CD4-positive, alpha-beta T cell treated with Interleukin-1 beta for 1 hour (primary cell): Measurements from ENCODE around the gene MIEN1.
"Not testable (repeated sequence)": the region's sequence is repeated elsewhere in the genome, so short reads cannot be mapped to it uniquely, and the experiment has no call there.

ENCODE experiments used
- DNase-seq, 2 donors: peaks; one replicate each; pipeline ENCODE4 v3.0.0-alpha.2; 2020 to 2022

MIEN1 gene

GRCh38 chr17:39755554-39756379, 25.4 kb upstream of the MIEN1 start:
- peak; percentile 78 to 79 for DNase-seq

GRCh38 chr17:39754958-39755553, 24.7 kb upstream of the MIEN1 start:
- no peak for DNase-seq

GRCh38 chr17:39754161-39754957, 24.0 kb upstream of the MIEN1 start:
- DNase-seq, result peak; percentile 98 to 99

GRCh38 chr17:39753514-39754160, 23.3 kb upstream of the MIEN1 start:
- peak; percentile 79 to 83 for DNase-seq

- DNase-seq, result no peak
Measured at GRCh38 chr17:39752241-39752881, 22.0 kb upstream of the MIEN1 start.

GRCh38 chr17:39751637-39752036, 21.3 kb upstream of the MIEN1 start:
- no peak for DNase-seq

- DNase-seq, result no peak
Measured at GRCh38 chr17:39751016-39751543, 20.7 kb upstream of the MIEN1 start.

- no peak for DNase-seq
Measured at GRCh38 chr17:39750131-39751015, 20.0 kb upstream of the MIEN1 start.

- not testable (repeated sequence) for DNase-seq
Measured at GRCh38 chr17:39748444-39749034, 18.2 kb upstream of the MIEN1 start.

GRCh38 chr17:39747745-39748144, 17.4 kb upstream of the MIEN1 start:
- DNase-seq, result no peak

GRCh38 chr17:39746145-39746461, 15.8 kb upstream of the MIEN1 start:
- DNase-seq, result no peak

GRCh38 chr17:39745335-39746144, 15.2 kb upstream of the MIEN1 start:
- DNase-seq, result no peak

- DNase-seq, result no peak
Measured at GRCh38 chr17:39744836-39745215, 14.5 kb upstream of the MIEN1 start.

GRCh38 chr17:39744075-39744835, 13.9 kb upstream of the MIEN1 start:
- no peak for DNase-seq

GRCh38 chr17:39742856-39743436, 12.6 kb upstream of the MIEN1 start:
- DNase-seq, result no peak

GRCh38 chr17:39742126-39742855, 12.0 kb upstream of the MIEN1 start:
- no peak for DNase-seq

GRCh38 chr17:39740357-39741111, 10.2 kb upstream of the MIEN1 start:
- no peak for DNase-seq
